GM18867 (cell line): ENCODE measurements around the gene ELP4.
A peak's percentile ranks its signal among the peaks of the same experiment; 100 is the strongest.
"Not testable (repeated sequence)": the region's sequence is repeated elsewhere in the genome, so short reads cannot be mapped to it uniquely, and the experiment has no call there.

Source experiments
- ATAC-seq: cut with Tn5 transposase; IDR thresholded peaks from one replicate; pipeline ENCODE4 v1.9.1; 2021; ENCODE audit warnings: mild to moderate bottlenecking, moderate library complexity; ENCODE audit not compliant: unreplicated experiment

Gene ELP4

GRCh38 chr11:31535479-31535878 is 25.9 kb downstream of the ELP4 start:
- ATAC-seq = no peak

- ATAC-seq = no peak
These were observed 33.3 kb downstream of the ELP4 start for GRCh38 chr11:31542862-31543261.

GRCh38 chr11:31555938-31556337 is 46.4 kb downstream of the ELP4 start:
- ATAC-seq = no peak

- no peak for ATAC-seq
These were observed 48.4 kb downstream of the ELP4 start for GRCh38 chr11:31558001-31558400.

- no peak for ATAC-seq
These were observed 51.4 kb downstream of the ELP4 start for GRCh38 chr11:31560842-31561476.

GRCh38 chr11:31564517-31564916 is 55.0 kb downstream of the ELP4 start:
- not testable (repeated sequence) for ATAC-seq

- not testable (repeated sequence) for ATAC-seq
These were observed 64.6 kb downstream of the ELP4 start for GRCh38 chr11:31574133-31574532.

GRCh38 chr11:31575764-31576163 is 66.2 kb downstream of the ELP4 start:
- not testable (repeated sequence) for ATAC-seq

- not testable (repeated sequence) for ATAC-seq
These were observed 69.8 kb downstream of the ELP4 start for GRCh38 chr11:31579412-31579811.

- no peak for ATAC-seq
These were observed 73.1 kb downstream of the ELP4 start for GRCh38 chr11:31582697-31583096.

- no peak for ATAC-seq
These were observed 88.9 kb downstream of the ELP4 start for GRCh38 chr11:31598454-31598853.

GRCh38 chr11:31601635-31602282 is 92.2 kb downstream of the ELP4 start:
- no peak for ATAC-seq

GRCh38 chr11:31606893-31607292 is 97.3 kb downstream of the ELP4 start:
- ATAC-seq = no peak

GRCh38 chr11:31607914-31608313 is 98.3 kb downstream of the ELP4 start:
- no peak for ATAC-seq

- no peak for ATAC-seq
These were observed 99.4 kb downstream of the ELP4 start for GRCh38 chr11:31608995-31609394.

GRCh38 chr11:31610544-31610943 is 101.0 kb downstream of the ELP4 start:
- no peak for ATAC-seq

GRCh38 chr11:31617246-31617645 is 107.7 kb downstream of the ELP4 start:
- ATAC-seq = no peak

GRCh38 chr11:31619980-31620379 is 110.4 kb downstream of the ELP4 start:
- peak; percentile 52 for ATAC-seq

- peak; percentile 22 for ATAC-seq
These were observed 110.9 kb downstream of the ELP4 start for GRCh38 chr11:31620434-31620833.

- no peak for ATAC-seq
These were observed 116.3 kb downstream of the ELP4 start for GRCh38 chr11:31625868-31626267.

- ATAC-seq = no peak
These were observed 118.5 kb downstream of the ELP4 start for GRCh38 chr11:31628111-31628510.

- no peak for ATAC-seq
These were observed 127.4 kb downstream of the ELP4 start for GRCh38 chr11:31636983-31637382.

- no peak for ATAC-seq
These were observed 131.0 kb downstream of the ELP4 start for GRCh38 chr11:31640611-31641010.
